ENCODE data around the gene SIRT1. TPM values are rescaled to one million over a fixed set of nuclear protein-coding genes. Genes with fewer than 3 reads are reported as not detected.

Gene SIRT1
- total and polyA plus RNA-seq, 10 of the 15 experiments (the other 5 are each of a cell fraction or from before 2014, with no cell fraction given) = 3.6 to 14.2 (median 10.2) TPM

- H4K20me1 ChIP-seq (ENCODE audit: control insufficient read depth, insufficient read depth) = no peaks in the 10 kb centered on the region
- FAIRE-seq (no peak), DNase-seq (ENCODE audit: low read depth, low spot score) (no peak), ATAC-seq (no peak)
- ChIA-PET SMC1A (ENCODE audit: uncharacterized antibody, unreplicated experiment) (interaction anchor here (0.6 to 1.2 kb wide), 4 partner anchors 10 to 135 kb away, joined by 3 to 4 read pairs (median 3); no protein-coding TSS in a partner anchor), CTCF (interaction anchor here (0.8 to 1.6 kb wide), 5 partner anchors 32 to 238 kb away, joined by 3 to 4 read pairs (median 3); no protein-coding TSS in a partner anchor), POLR2A (interaction anchor here (0.6 to 1.1 kb wide), 3 partner anchors 28 to 43 kb away, joined by 3 to 6 read pairs (median 3); no protein-coding TSS in a partner anchor), RAD21 (ENCODE audit: unreplicated experiment) (interaction anchor here (0.6 kb wide), 1 partner anchor 135 kb away, joined by 3 read pairs; no protein-coding TSS in a partner anchor)
- no peak overlapping the region for H3K4me2 ChIP-seq (ENCODE audit: control insufficient read depth, insufficient read depth)
- in situ Hi-C loops (cut with MboI) (no loop called here), intact Hi-C loops (cut with micrococcal nuclease; ENCODE audit: unreplicated experiment) (no loop called here)
- TF ChIP-seq PRDM15 (CRISPR knock-in tag; IDR thresholded peaks at IDR 0.05) = no peak
- no peak for TF ChIP-seq NR2C1 (IDR thresholded peaks at IDR 0.05)
- TF ChIP-seq CBX3 (IDR thresholded peaks at IDR 0.05; ENCODE audit: borderline replicate concordance, low read depth) = no peak
- no peak for TF ChIP-seq PAX5 (IDR thresholded peaks at IDR 0.05; ENCODE audit: borderline replicate concordance, low read depth, low read length)
- no peaks in the 10 kb centered on the region for H3K79me2 ChIP-seq (ENCODE audit: control insufficient read depth, insufficient read depth, low read length)
- no peaks in the 10 kb centered on the region for H3K9me3 ChIP-seq (replicated peaks; ENCODE audit: control insufficient read depth, insufficient read depth, low read length)
- H3K4me1 ChIP-seq (ENCODE audit: control insufficient read depth, insufficient read depth, low read length) = no peaks in the 10 kb centered on the region
- no peak overlapping the region for H2AFZ ChIP-seq (ENCODE audit: control insufficient read depth, low read depth, low read length)
- H3K9ac ChIP-seq (ENCODE audit: control insufficient read depth, insufficient read depth, low read length) = no peak overlapping the region
- no peaks in the 10 kb centered on the region for H3K27me3 ChIP-seq (replicated peaks in 1 of 2; ENCODE audit: control insufficient read depth in 2 of 2, insufficient read depth in 2 of 2, low read length in 1 of 2)
- BruUV-seq (replicated peaks) = no TSS peak
- no peak overlapping the region for H3K4me3 ChIP-seq
- 94% methylated on average over 2 of the region's 2 CpGs for WGBS (ENCODE audit: insufficient coverage, insufficient replicate concordance, low lambda C conversion rate, missing lambda C conversion rate)
- H3K36me3 ChIP-seq (ENCODE audit: control insufficient read depth in 2 of 2, insufficient read depth in 2 of 2, low read length in 1 of 2) = peaks cover 2 to 16% of the 10 kb centered on the region in 2 experiments
- no peak overlapping the region for H3K27ac ChIP-seq (ENCODE audit: control insufficient read depth, insufficient read depth)
Observed at GRCh38 chr10:67917169-67917568, 32.7 kb downstream of the SIRT1 start.
